ENCODE data around the gene PLCL1. TPM values are rescaled to one million over a fixed set of nuclear protein-coding genes. Genes with fewer than 3 reads are reported as not detected.

The PLCL1 gene
- total RNA-seq, 3 donors from 2014 or later, result 1.6 to 10.6 (median 2.0) TPM

- H3K4me3 ChIP-seq, result no peak overlapping the region
- no peak for DNase-seq
- intact Hi-C loops (cut with DNase I, micrococcal nuclease), result no loop called here
- H3K4me1 ChIP-seq (ENCODE audit: low read depth), result no peaks in the 10 kb centered on the region
- no peaks in the 10 kb centered on the region for H3K36me3 ChIP-seq (ENCODE audit: low read depth)
- no peak for ATAC-seq
- H3K9me3 ChIP-seq, result no peaks in the 10 kb centered on the region
- TF ChIP-seq, protein P1, sequence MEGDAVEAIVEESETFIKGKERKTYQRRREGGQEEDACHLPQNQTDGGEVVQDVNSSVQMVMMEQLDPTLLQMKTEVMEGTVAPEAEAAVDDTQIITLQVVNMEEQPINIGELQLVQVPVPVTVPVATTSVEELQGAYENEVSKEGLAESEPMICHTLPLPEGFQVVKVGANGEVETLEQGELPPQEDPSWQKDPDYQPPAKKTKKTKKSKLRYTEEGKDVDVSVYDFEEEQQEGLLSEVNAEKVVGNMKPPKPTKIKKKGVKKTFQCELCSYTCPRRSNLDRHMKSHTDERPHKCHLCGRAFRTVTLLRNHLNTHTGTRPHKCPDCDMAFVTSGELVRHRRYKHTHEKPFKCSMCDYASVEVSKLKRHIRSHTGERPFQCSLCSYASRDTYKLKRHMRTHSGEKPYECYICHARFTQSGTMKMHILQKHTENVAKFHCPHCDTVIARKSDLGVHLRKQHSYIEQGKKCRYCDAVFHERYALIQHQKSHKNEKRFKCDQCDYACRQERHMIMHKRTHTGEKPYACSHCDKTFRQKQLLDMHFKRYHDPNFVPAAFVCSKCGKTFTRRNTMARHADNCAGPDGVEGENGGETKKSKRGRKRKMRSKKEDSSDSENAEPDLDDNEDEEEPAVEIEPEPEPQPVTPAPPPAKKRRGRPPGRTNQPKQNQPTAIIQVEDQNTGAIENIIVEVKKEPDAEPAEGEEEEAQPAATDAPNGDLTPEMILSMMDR (IDR thresholded peaks at IDR 0.05), result no peak
Observed at GRCh38 chr2:197931661-197932312, 127.4 kb downstream of the PLCL1 start.

GRCh38 chr2:197932374-197932773, 128.0 kb downstream of the PLCL1 start:
- Histone ChIP-seq H3K36me3 (ENCODE audit: low read depth) (no peaks in the 10 kb centered on the region), H3K9me3 (no peaks in the 10 kb centered on the region), H3K4me3 (no peak overlapping the region), H3K4me1 (ENCODE audit: low read depth) (no peaks in the 10 kb centered on the region)
- intact Hi-C loops (cut with DNase I, micrococcal nuclease), result no loop called here
- no peak for ATAC-seq
- TF ChIP-seq, protein P1 (IDR thresholded peaks at IDR 0.05), result no peak
- DNase-seq, result no peak

DNA sequence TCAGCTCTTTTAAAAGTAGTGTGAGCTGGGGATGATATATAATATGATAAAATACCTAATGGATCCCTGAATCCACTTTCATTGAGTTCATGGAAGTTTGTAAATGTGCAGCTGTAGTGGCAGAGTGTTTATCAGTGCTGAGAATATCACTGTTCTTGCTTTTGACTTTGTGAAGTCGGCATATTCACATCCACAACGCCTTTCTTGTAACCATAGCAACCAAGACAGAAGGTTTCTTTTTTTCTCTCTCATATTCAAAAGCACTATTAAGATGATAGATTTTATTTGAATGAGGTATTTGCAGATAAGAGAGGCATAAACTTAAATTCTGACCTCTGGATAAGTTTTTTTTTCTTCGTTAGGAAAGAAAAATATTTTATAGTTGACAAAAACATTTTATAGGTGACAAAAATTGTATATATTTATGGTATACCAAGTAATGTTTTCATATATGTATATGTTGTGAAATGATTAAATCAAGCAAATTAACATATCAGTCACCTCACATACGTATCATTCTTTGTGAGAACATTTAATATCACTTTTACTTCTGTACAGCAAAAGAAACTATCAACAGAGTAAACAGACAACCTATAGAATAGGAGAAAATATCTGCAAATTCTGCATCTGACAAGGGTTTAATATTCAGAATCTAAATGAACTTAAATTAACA, 130.0 kb downstream of the PLCL1 start:
- H3K4me1 ChIP-seq (ENCODE audit: low read depth), result no peaks in the 10 kb centered on the region
- H3K36me3 ChIP-seq (ENCODE audit: low read depth), result no peaks in the 10 kb centered on the region
- intact Hi-C loops (cut with DNase I, micrococcal nuclease), result no loop called here
- DNase-seq (no peak), ATAC-seq (no peak)
- no peaks in the 10 kb centered on the region for H3K9me3 ChIP-seq
- TF ChIP-seq, protein P1 (IDR thresholded peaks at IDR 0.05), result no peak
- H3K4me3 ChIP-seq, result no peak overlapping the region

GRCh38 chr2:197934934-197935289, 130.5 kb downstream of the PLCL1 start:
- Histone ChIP-seq H3K4me3 (no peak overlapping the region), H3K4me1 (ENCODE audit: low read depth) (no peaks in the 10 kb centered on the region), H3K9me3 (no peaks in the 10 kb centered on the region), H3K36me3 (ENCODE audit: low read depth) (no peaks in the 10 kb centered on the region)
- TF ChIP-seq, protein P1 (IDR thresholded peaks at IDR 0.05), result no peak
- intact Hi-C loops (cut with DNase I, micrococcal nuclease), result no loop called here
- no peak for DNase-seq
- no peak for ATAC-seq

GRCh38 chr2:197937814-197938213, 133.4 kb downstream of the PLCL1 start:
- Histone ChIP-seq H3K4me3 (no peak overlapping the region), H3K9me3 (no peaks in the 10 kb centered on the region), H3K4me1 (ENCODE audit: low read depth) (no peaks in the 10 kb centered on the region), H3K36me3 (ENCODE audit: low read depth) (no peaks in the 10 kb centered on the region)
- intact Hi-C loops (cut with DNase I, micrococcal nuclease), result no loop called here
- DNase-seq (no peak), ATAC-seq (no peak)
- TF ChIP-seq, protein P1 (IDR thresholded peaks at IDR 0.05), result no peak

Data from mucosa of descending colon (tissue), 3 donors.